Measurements from ENCODE around the gene PDE3B.
"Not testable (repeated sequence)": the region's sequence is repeated elsewhere in the genome, so short reads cannot be mapped to it uniquely, and the experiment has no call there.

The PDE3B gene

GRCh38 chr11:14819596-14819995 is 176.0 kb downstream of the PDE3B start:
- DNase-seq, result no peak

GRCh38 chr11:14821031-14821430 is 177.4 kb downstream of the PDE3B start:
- no peak for DNase-seq

GRCh38 chr11:14826600-14826999 is 183.0 kb downstream of the PDE3B start:
- no peak for DNase-seq

GRCh38 chr11:14835496-14836492 is 192.2 kb downstream of the PDE3B start:
- no peak for DNase-seq

- no peak for DNase-seq
Observed at GRCh38 chr11:14842002-14842401, 198.4 kb downstream of the PDE3B start.

- DNase-seq, result peak; percentile 83
Observed at GRCh38 chr11:14852571-14853177, 209.1 kb downstream of the PDE3B start.

- DNase-seq, result no peak
Observed at GRCh38 chr11:14854057-14854456, 210.5 kb downstream of the PDE3B start.

GRCh38 chr11:14855890-14856289 is 212.3 kb downstream of the PDE3B start:
- DNase-seq, result no peak

GRCh38 chr11:14857621-14858020 is 214.0 kb downstream of the PDE3B start:
- no peak for DNase-seq

- DNase-seq, result no peak
Observed at GRCh38 chr11:14858404-14858803, 214.8 kb downstream of the PDE3B start.

- DNase-seq, result no peak
Observed at GRCh38 chr11:14860511-14860910, 216.9 kb downstream of the PDE3B start.

GRCh38 chr11:14861680-14862079 is 218.1 kb downstream of the PDE3B start:
- DNase-seq, result no peak

- not testable (repeated sequence) for DNase-seq
Observed at GRCh38 chr11:14863775-14864174, 220.2 kb downstream of the PDE3B start.

GRCh38 chr11:14872032-14872431 is 228.4 kb downstream of the PDE3B start:
- no peak for DNase-seq

GRCh38 chr11:14873632-14874031 is 230.0 kb downstream of the PDE3B start:
- DNase-seq, result no peak

GRCh38 chr11:14875163-14875562 is 231.6 kb downstream of the PDE3B start:
- DNase-seq, result no peak

GRCh38 chr11:14881576-14882193 is 238.1 kb downstream of the PDE3B start:
- no peak for DNase-seq

- DNase-seq, result no peak
Observed at GRCh38 chr11:14882196-14882595, 238.6 kb downstream of the PDE3B start.

GRCh38 chr11:14883683-14884082 is 240.1 kb downstream of the PDE3B start:
- DNase-seq, result not testable (repeated sequence)

- DNase-seq, result no peak
Observed at GRCh38 chr11:14884667-14885273, 241.2 kb downstream of the PDE3B start.

- no peak for DNase-seq
Observed at GRCh38 chr11:14886513-14886912, 242.9 kb downstream of the PDE3B start.

- peak; percentile 93 for DNase-seq
Observed at GRCh38 chr11:14891143-14892035, 247.8 kb downstream of the PDE3B start.

All from islet precursor cell (in vitro differentiated cells).